Neural cell (in vitro differentiated cells): Measurements from ENCODE around the gene AMT. TPM values are rescaled to one million over a fixed set of nuclear protein-coding genes. Genes with fewer than 3 reads are reported as not detected.

Experiments used
- H2AFZ ChIP-seq: fragments of 200-600, 300-800 bp; sonication (generic), shearing (Covaris generic); 2 replicates; pipeline ENCODE4 v1.6.0; 2014; ENCODE audit warnings: low read depth, mild to moderate bottlenecking, antibody characterized with exemption, low read length, moderate library complexity
- H3F3A ChIP-seq: fragments of 200-600 bp; shearing (Covaris generic); 2 replicates; pipeline ENCODE4 v1.6.1; 2016; ENCODE audit warnings: mild to moderate bottlenecking, moderate library complexity, mixed read lengths, antibody characterized with exemption, low read length; ENCODE audit not compliant: insufficient read depth, poor library complexity, severe bottlenecking
- H3K27ac ChIP-seq: fragments of 200-600, 300-800 bp; sonication (generic), shearing (Covaris generic); 2 replicates; pipeline ENCODE4 v1.5.1; 2014; ENCODE audit warnings: mild to moderate bottlenecking, low read length, moderate library complexity
- H3K27me3 ChIP-seq: fragments of 300-800, 200-600 bp; sonication (generic), shearing (Covaris generic); 2 replicates; pipeline ENCODE4 v1.6.0; 2014; ENCODE audit warnings: mild to moderate bottlenecking, low read depth, low read length, moderate library complexity; ENCODE audit not compliant: insufficient read depth
- H3K36me3 ChIP-seq: fragments of 300-800, 200-600 bp; sonication (generic), shearing (Covaris generic); 2 replicates; pipeline ENCODE4 v1.5.1; 2014; ENCODE audit warnings: mild to moderate bottlenecking, antibody characterized with exemption, low read length, moderate library complexity; ENCODE audit not compliant: insufficient read depth
- H3K4me2 ChIP-seq: fragments of 300-800, 200-600 bp; sonication (generic), shearing (Covaris generic); 2 replicates; pipeline ENCODE4 v1.6.0; 2014; ENCODE audit warnings: mild to moderate bottlenecking, low read length
- H3K4me3 ChIP-seq: fragments of 300-800, 200-600 bp; sonication (generic), shearing (Covaris generic); 2 replicates; pipeline ENCODE4 v1.5.1; 2014; ENCODE audit warnings: mild to moderate bottlenecking, low read length, moderate library complexity
- H3K79me2 ChIP-seq: fragments of 200-600 bp; shearing (Covaris generic); replicated peaks from 2 replicates; pipeline ENCODE4 v1.6.0; 2014; ENCODE audit warnings: mild to moderate bottlenecking, low read length, moderate library complexity; ENCODE audit not compliant: insufficient read depth
- H3K9ac ChIP-seq: fragments of 300-800, 200-600 bp; sonication (generic), shearing (Covaris generic); 2 replicates; pipeline ENCODE4 v1.6.1; 2016; ENCODE audit warnings: mild to moderate bottlenecking, low read length, mixed read lengths
- H3K9me2 ChIP-seq: fragments of 200-600 bp; shearing (Covaris generic); 2 replicates; pipeline ENCODE4 v1.6.1; 2016; ENCODE audit warnings: mild to moderate bottlenecking, low read length, mixed read lengths; ENCODE audit not compliant: insufficient read depth
- H3K9me3 ChIP-seq: fragments of 200-600, 300-800 bp; sonication (generic), shearing (Covaris generic); 2 replicates; pipeline ENCODE4 v1.6.1; 2016; ENCODE audit warnings: mild to moderate bottlenecking, mixed run types, low read length, moderate library complexity, mixed read lengths
- H4K20me1 ChIP-seq: fragments of 200-600 bp; shearing (Covaris generic); 2 replicates; pipeline ENCODE4 v1.6.1; 2016; ENCODE audit warnings: mild to moderate bottlenecking, mixed run types; ENCODE audit not compliant: insufficient read depth
- EP300 ChIP-seq: fragments of 450-650 bp; conservative IDR thresholded peaks from 2 replicates; pipeline ENCODE4 v1.6.1; 2014; ENCODE audit warnings: antibody characterized with exemption, mild to moderate bottlenecking, moderate library complexity; ENCODE audit not compliant: poor library complexity, severe bottlenecking
- EZH2 ChIP-seq: fragments of 200-600, 300-800 bp; shearing (Covaris generic), sonication (generic); IDR thresholded peaks from 2 replicates; pipeline ENCODE4 v1.6.1; 2014; ENCODE audit warnings: antibody characterized with exemption, low read length, borderline replicate concordance, mild to moderate bottlenecking; ENCODE audit not compliant: insufficient read depth, poor library complexity, severe bottlenecking
- MXI1 ChIP-seq: fragments of 450-650 bp; conservative IDR thresholded peaks from 2 replicates; pipeline ENCODE4 v1.6.1; 2014; ENCODE audit warnings: antibody characterized with exemption, mild to moderate bottlenecking; ENCODE audit not compliant: poor library complexity, severe bottlenecking
- RAD21 ChIP-seq: fragments of 450-650 bp; conservative IDR thresholded peaks from 2 replicates; pipeline ENCODE4 v1.6.1; 2014; ENCODE audit warnings: antibody characterized with exemption, mild to moderate bottlenecking, moderate library complexity
- polyA plus RNA-seq: library from polyadenylated mRNA; depleted of rRNA; stranded (reverse); fragments of >200 nt; gene quantifications from 2 replicates; pipeline ENCODE4 v1.2.3, GENCODE V29; 2014
- small RNA-seq, 3 experiments: library from RNA; depleted of rRNA; stranded (forward); fragments of <200 nt; gene quantifications; one replicate each; pipeline ENCODE3, GENCODE V24; 2012
- TF ChIP-seq, protein P1 (sequence below): IDR thresholded peaks from 2 replicates; pipeline ENCODE4 v1.6.1; 2012; ENCODE audit warnings: borderline replicate concordance
- TF ChIP-seq, protein P2 (sequence below): fragments of 450-650 bp; IDR thresholded peaks from 2 replicates; pipeline ENCODE4 v1.5.1; 2014; ENCODE audit warnings: antibody characterized with exemption, mild to moderate bottlenecking, moderate library complexity; ENCODE audit not compliant: poor library complexity, severe bottlenecking

AMT gene
- polyA plus RNA-seq, 1 donor from 2014 or later, result 6.1 TPM

DNA sequence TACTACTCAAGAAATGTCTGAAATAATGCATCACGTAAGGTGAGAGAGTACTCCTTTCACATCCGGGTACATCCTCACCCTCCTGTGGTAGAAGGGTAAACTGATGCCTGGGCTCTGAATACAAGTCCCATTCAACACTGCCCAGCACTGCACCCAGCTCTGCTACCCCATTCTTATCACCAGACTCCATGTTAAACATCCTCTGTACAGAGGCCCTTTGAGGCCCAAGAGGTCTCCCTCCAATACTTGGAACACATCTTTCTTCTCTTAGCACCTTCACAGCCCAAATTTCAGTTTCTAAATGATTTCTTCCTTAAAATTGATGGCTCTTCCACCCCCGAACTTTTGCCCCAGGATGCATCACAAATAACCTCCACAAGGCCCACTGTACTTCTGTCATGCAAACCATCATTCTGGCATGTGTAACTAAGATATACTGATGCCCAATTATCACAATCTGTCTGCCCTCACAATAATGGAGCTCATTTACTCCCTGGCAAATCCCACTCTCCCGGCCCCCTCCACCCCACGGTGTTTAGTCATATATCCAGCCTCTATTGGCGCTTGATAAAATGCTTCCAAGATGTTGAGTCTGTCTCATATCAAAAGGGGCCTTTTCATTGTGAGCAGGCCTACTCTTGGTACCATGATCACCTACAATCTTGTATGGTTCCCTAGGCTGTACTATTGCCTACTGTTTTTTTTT, 51.5 kb downstream of the AMT start:
- no peaks in the 10 kb centered on the region for H4K20me1 ChIP-seq

More for the DNA sequence above, 51.5 kb downstream of the AMT start:
- no peak overlapping the region for H3K4me2 ChIP-seq
- H3K9ac ChIP-seq, result no peak overlapping the region
- H3K27me3 ChIP-seq, result no peaks in the 10 kb centered on the region
- no peak overlapping the region for H3K27ac ChIP-seq
- no peaks in the 10 kb centered on the region for H3K9me2 ChIP-seq
- H3K79me2 ChIP-seq, result no peaks in the 10 kb centered on the region
- no peaks in the 10 kb centered on the region for H3K9me3 ChIP-seq
- no peak for TF ChIP-seq MXI1
- TF ChIP-seq, protein P1, sequence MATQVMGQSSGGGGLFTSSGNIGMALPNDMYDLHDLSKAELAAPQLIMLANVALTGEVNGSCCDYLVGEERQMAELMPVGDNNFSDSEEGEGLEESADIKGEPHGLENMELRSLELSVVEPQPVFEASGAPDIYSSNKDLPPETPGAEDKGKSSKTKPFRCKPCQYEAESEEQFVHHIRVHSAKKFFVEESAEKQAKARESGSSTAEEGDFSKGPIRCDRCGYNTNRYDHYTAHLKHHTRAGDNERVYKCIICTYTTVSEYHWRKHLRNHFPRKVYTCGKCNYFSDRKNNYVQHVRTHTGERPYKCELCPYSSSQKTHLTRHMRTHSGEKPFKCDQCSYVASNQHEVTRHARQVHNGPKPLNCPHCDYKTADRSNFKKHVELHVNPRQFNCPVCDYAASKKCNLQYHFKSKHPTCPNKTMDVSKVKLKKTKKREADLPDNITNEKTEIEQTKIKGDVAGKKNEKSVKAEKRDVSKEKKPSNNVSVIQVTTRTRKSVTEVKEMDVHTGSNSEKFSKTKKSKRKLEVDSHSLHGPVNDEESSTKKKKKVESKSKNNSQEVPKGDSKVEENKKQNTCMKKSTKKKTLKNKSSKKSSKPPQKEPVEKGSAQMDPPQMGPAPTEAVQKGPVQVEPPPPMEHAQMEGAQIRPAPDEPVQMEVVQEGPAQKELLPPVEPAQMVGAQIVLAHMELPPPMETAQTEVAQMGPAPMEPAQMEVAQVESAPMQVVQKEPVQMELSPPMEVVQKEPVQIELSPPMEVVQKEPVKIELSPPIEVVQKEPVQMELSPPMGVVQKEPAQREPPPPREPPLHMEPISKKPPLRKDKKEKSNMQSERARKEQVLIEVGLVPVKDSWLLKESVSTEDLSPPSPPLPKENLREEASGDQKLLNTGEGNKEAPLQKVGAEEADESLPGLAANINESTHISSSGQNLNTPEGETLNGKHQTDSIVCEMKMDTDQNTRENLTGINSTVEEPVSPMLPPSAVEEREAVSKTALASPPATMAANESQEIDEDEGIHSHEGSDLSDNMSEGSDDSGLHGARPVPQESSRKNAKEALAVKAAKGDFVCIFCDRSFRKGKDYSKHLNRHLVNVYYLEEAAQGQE, result no peak
- TF ChIP-seq EZH2, result no peak
- TF ChIP-seq, protein P2, sequence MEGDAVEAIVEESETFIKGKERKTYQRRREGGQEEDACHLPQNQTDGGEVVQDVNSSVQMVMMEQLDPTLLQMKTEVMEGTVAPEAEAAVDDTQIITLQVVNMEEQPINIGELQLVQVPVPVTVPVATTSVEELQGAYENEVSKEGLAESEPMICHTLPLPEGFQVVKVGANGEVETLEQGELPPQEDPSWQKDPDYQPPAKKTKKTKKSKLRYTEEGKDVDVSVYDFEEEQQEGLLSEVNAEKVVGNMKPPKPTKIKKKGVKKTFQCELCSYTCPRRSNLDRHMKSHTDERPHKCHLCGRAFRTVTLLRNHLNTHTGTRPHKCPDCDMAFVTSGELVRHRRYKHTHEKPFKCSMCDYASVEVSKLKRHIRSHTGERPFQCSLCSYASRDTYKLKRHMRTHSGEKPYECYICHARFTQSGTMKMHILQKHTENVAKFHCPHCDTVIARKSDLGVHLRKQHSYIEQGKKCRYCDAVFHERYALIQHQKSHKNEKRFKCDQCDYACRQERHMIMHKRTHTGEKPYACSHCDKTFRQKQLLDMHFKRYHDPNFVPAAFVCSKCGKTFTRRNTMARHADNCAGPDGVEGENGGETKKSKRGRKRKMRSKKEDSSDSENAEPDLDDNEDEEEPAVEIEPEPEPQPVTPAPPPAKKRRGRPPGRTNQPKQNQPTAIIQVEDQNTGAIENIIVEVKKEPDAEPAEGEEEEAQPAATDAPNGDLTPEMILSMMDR, result no peak
- TF ChIP-seq EP300, result no peak
- no peak for TF ChIP-seq RAD21
- no peak overlapping the region for H2AFZ ChIP-seq
- no peak overlapping the region for H3K4me3 ChIP-seq
- no peaks in the 10 kb centered on the region for H3K36me3 ChIP-seq
- H3F3A ChIP-seq, result no peaks in the 10 kb centered on the region

Small RNAs within 50 kb of the gene (small RNA-seq; reads per million reads assigned to genes)
- gene RNA5SP130, result 0 reads per million in 3 experiments

Other genes with a start within 250 kb of the AMT start
- gene C3orf62, start 145.2 kb downstream of the AMT start, polyA plus RNA-seq, result 15.6 and 18.0 TPM in 2 replicates
- 35.5 and 42.7 TPM in 2 replicates for gene USP4, start 82.4 kb downstream of the AMT start, polyA plus RNA-seq
- 106 and 130 TPM in 2 replicates for gene GPX1, start 64.1 kb downstream of the AMT start, polyA plus RNA-seq
- gene RHOA, start 10.5 kb downstream of the AMT start, polyA plus RNA-seq, result 142 and 159 TPM in 2 replicates
- gene TCTA, start 10.1 kb downstream of the AMT start, polyA plus RNA-seq, result 17.1 and 23.5 TPM in 2 replicates
- gene NICN1, start 6.9 kb upstream of the AMT start, polyA plus RNA-seq, result 20.5 and 23.7 TPM in 2 replicates
- gene DAG1, start 47.8 kb upstream of the AMT start, polyA plus RNA-seq, result 14.3 and 16.5 TPM in 2 replicates
- gene BSN, start 132.0 kb upstream of the AMT start, polyA plus RNA-seq, result 2.0 and 3.0 TPM in 2 replicates